Measurements from ENCODE around the gene IL4R.

The IL4R gene

DNA sequence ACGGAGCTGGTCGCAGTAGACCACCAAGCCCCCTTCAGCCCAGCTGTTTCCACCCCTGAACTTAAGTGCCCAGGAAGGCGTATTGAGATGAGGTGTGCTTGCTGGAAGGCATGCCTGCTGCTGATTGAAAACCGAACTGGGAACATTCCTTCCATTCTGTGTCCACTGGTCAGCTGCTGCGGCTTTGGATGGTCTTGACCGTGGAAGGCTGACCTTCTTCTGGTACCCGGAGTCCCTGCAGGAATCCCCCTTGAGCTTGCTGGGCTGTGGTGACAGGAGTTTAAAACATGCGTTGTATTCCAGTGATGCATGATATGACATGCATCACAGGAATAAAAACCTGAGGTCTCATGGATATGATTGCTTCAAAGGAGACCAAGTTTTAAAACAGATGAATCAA, 31.4 kb downstream of the IL4R start:
- TF ChIP-seq, protein P1, sequence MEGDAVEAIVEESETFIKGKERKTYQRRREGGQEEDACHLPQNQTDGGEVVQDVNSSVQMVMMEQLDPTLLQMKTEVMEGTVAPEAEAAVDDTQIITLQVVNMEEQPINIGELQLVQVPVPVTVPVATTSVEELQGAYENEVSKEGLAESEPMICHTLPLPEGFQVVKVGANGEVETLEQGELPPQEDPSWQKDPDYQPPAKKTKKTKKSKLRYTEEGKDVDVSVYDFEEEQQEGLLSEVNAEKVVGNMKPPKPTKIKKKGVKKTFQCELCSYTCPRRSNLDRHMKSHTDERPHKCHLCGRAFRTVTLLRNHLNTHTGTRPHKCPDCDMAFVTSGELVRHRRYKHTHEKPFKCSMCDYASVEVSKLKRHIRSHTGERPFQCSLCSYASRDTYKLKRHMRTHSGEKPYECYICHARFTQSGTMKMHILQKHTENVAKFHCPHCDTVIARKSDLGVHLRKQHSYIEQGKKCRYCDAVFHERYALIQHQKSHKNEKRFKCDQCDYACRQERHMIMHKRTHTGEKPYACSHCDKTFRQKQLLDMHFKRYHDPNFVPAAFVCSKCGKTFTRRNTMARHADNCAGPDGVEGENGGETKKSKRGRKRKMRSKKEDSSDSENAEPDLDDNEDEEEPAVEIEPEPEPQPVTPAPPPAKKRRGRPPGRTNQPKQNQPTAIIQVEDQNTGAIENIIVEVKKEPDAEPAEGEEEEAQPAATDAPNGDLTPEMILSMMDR (IDR thresholded peaks at IDR 0.05; ENCODE audit: insufficient read depth, low read length, poor library complexity, severe bottlenecking) = no peak
- H3K36me3 ChIP-seq (ENCODE audit: control insufficient read depth, insufficient read depth, low read length) = peaks cover 10% of the 10 kb centered on the region
- no peaks in the 10 kb centered on the region for H3K27me3 ChIP-seq (replicated peaks; ENCODE audit: control insufficient read depth, insufficient read depth, low read length)
- no peak for DNase-seq (ENCODE audit: extremely low read depth, insufficient read length)
- H3K4me3 ChIP-seq (replicated peaks; ENCODE audit: low read depth, low read length) = no peak overlapping the region

DNA sequence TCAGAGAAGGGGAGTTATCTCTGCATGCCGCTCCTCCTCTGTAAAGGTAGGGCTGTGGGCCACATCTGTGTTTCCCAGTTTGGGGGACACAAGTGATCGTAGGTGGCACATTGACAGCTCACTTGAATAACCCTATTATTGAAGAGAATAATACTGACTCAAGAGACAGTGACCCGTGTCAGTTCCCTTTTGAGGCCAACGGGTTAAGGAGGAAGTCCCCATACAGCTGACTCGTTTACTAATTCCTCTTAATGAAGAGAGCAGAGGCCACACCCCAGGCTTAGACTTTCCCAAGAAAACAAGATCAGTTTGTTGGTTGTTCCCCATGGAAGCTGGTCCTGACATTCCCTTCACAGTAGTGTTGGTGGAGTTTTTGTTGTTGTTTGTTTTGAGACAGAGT, 33.0 kb downstream of the IL4R start:
- H3K4me3 ChIP-seq (replicated peaks; ENCODE audit: low read depth, low read length) = no peak overlapping the region
- no peaks in the 10 kb centered on the region for H3K27me3 ChIP-seq (replicated peaks; ENCODE audit: control insufficient read depth, insufficient read depth, low read length)
- peaks cover 9% of the 10 kb centered on the region for H3K36me3 ChIP-seq (ENCODE audit: control insufficient read depth, insufficient read depth, low read length)
- TF ChIP-seq, protein P1 (IDR thresholded peaks at IDR 0.05; ENCODE audit: insufficient read depth, low read length, poor library complexity, severe bottlenecking) = no peak
- no peak for DNase-seq (ENCODE audit: extremely low read depth, insufficient read length)

DNA sequence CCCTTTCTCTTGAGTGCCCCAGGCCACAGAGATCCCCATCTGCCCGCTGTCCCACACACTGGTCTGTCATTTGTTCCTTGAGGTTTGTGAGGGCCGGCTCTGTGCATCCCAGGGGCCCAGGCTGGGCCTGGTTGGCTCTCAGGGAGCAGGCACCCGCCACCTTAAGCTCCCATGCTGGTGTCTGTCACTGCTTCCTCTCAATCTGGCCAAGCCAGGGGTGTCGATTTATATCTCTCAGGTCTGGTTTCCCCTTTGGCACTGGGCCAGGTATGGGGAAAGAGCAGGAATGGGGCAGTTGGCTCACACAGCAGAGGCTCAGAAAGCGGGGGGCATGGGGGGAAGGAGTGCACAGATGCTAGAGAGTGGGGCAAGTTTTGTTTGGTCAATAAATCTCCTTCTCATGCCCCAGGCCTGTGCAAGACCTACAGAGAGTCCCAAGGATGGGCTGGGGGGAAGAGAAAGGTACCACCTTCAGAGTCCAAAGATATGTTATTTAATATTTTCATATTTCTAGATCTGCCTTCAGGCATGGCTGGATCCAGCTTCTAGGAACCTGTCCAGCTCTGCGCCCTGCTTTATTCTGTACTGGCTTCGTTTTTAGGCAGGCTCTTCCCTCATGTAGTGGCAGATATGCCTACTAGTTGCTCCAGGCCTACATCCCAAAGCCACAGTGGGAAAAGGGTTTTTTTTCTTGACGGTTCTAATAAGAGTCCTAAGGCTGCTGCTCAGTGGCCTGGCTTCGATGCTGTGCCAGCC, 34.3 kb downstream of the IL4R start:
- DNase-seq (ENCODE audit: extremely low read depth, insufficient read length) = no peak
- Histone ChIP-seq H3K4me3 (replicated peaks; ENCODE audit: low read depth, low read length) (no peak overlapping the region), H3K36me3 (ENCODE audit: control insufficient read depth, insufficient read depth, low read length) (peaks cover 8% of the 10 kb centered on the region), H3K27me3 (replicated peaks; ENCODE audit: control insufficient read depth, insufficient read depth, low read length) (no peaks in the 10 kb centered on the region)
- TF ChIP-seq, protein P1 (IDR thresholded peaks at IDR 0.05; ENCODE audit: insufficient read depth, low read length, poor library complexity, severe bottlenecking) = no peak

DNA sequence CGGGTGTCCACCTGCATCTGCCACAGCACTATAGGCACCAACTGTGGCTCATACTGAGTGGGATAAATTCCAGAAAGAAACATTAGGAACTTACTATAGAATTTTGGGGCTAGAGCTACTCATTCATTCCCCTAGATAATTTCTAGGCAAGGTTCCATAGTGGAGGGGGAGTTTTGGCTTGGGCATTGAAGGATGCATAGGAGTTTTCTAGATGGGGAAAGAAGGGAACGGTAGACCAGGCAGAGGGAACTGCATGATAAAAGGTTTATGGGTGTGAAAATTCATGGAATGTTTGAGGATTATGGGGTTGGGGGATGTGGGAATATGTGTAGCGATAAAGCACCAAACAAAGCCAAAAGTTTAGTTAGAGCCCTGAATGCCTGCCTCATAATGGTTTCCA, 35.5 kb downstream of the IL4R start:
- H3K27me3 ChIP-seq (replicated peaks; ENCODE audit: control insufficient read depth, insufficient read depth, low read length) = no peaks in the 10 kb centered on the region
- no peak for DNase-seq (ENCODE audit: extremely low read depth, insufficient read length)
- TF ChIP-seq, protein P1 (IDR thresholded peaks at IDR 0.05; ENCODE audit: insufficient read depth, low read length, poor library complexity, severe bottlenecking) = no peak
- no peak overlapping the region for H3K4me3 ChIP-seq (replicated peaks; ENCODE audit: low read depth, low read length)
- H3K36me3 ChIP-seq (ENCODE audit: control insufficient read depth, insufficient read depth, low read length) = peaks cover 13% of the 10 kb centered on the region

DNA sequence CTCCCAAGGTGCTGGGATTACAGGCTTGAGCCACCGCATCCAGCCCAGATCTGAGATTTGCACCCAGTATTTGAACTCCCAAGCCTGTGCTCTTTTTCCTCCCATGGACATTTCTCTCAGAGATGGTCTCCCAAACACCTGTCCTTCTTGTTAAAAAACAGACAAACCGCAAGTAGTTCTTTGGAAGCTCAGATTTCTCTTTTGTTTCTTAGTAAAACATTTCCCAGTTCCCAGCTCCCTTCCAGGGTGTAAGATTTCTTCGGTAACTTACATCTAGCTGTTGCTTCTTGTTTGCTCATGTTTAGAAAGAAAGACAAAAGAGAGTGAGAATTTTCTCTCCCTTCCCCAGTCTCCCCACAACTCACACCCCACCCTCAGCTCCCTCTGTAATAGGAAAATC, 36.2 kb downstream of the IL4R start:
- H3K4me3 ChIP-seq (replicated peaks; ENCODE audit: low read depth, low read length) = no peak overlapping the region
- no peak for DNase-seq (ENCODE audit: extremely low read depth, insufficient read length)
- H3K36me3 ChIP-seq (ENCODE audit: control insufficient read depth, insufficient read depth, low read length) = peaks cover 17% of the 10 kb centered on the region
- no peaks in the 10 kb centered on the region for H3K27me3 ChIP-seq (replicated peaks; ENCODE audit: control insufficient read depth, insufficient read depth, low read length)
- TF ChIP-seq, protein P1 (IDR thresholded peaks at IDR 0.05; ENCODE audit: insufficient read depth, low read length, poor library complexity, severe bottlenecking) = no peak

Measured in GM06990 (cell line).